GM19468 (cell line): ENCODE results near the gene ODAD4.
"Not testable (repeated sequence)": the region's sequence is repeated elsewhere in the genome, so short reads cannot be mapped to it uniquely, and the experiment has no call there.

Source experiments
- ATAC-seq: cut with Tn5 transposase; IDR thresholded peaks from one replicate; pipeline ENCODE4 v1.9.1; 2021; ENCODE audit warnings: mild to moderate bottlenecking, moderate library complexity, moderate number of reproducible peaks; ENCODE audit not compliant: unreplicated experiment; ENCODE audit errors: extremely low read depth

The ODAD4 gene

GRCh38 chr17:41992576-41992975, 62.2 kb downstream of the ODAD4 start:
- ATAC-seq: no peak

GRCh38 chr17:41996855-41997164, 66.4 kb downstream of the ODAD4 start:
- no peak for ATAC-seq

GRCh38 chr17:41998497-41998896, 68.1 kb downstream of the ODAD4 start:
- no peak for ATAC-seq

- no peak for ATAC-seq
Observed at GRCh38 chr17:42000413-42001133, 70.2 kb downstream of the ODAD4 start.

GRCh38 chr17:42001729-42002128, 71.3 kb downstream of the ODAD4 start:
- ATAC-seq: no peak

- no peak for ATAC-seq
Observed at GRCh38 chr17:42002175-42002791, 71.9 kb downstream of the ODAD4 start.

GRCh38 chr17:42002792-42003301, 72.4 kb downstream of the ODAD4 start:
- ATAC-seq: no peak

GRCh38 chr17:42005166-42005565, 74.7 kb downstream of the ODAD4 start:
- ATAC-seq: no peak

- no peak for ATAC-seq
Observed at GRCh38 chr17:42009170-42009569, 78.8 kb downstream of the ODAD4 start.

GRCh38 chr17:42010266-42010680, 79.9 kb downstream of the ODAD4 start:
- not testable (repeated sequence) for ATAC-seq

- no peak for ATAC-seq
Observed at GRCh38 chr17:42010898-42011516, 80.6 kb downstream of the ODAD4 start.

GRCh38 chr17:42012363-42012762, 81.9 kb downstream of the ODAD4 start:
- ATAC-seq: not testable (repeated sequence)

GRCh38 chr17:42013740-42014139, 83.3 kb downstream of the ODAD4 start:
- not testable (repeated sequence) for ATAC-seq
